RWPE1 (cell line): ENCODE results near the gene CHCHD3.

Experiments
- CTCF ChIA-PET: fragments of 350-600 bp; sonication (Branson Sonifier 250); formaldehyde crosslinking; extraction: SDS; loops from one replicate; lab custom pipeline; 2021; lab: Yijun Ruan, JAX
- POLR2A ChIA-PET: fragments of 400-600 bp; formaldehyde crosslinking; extraction: SDS; loops from one replicate; lab custom pipeline; 2020; ENCODE audit warnings: antibody characterized with exemption; ENCODE audit not compliant: low non-redundant PET; lab: Yijun Ruan, JAX
- DNase-seq: peaks from one replicate; pipeline ENCODE4 v3.0.0; 2012; ENCODE audit warnings: low spot score
- H3K27ac ChIP-seq: fragments of 450-650 bp; 2 replicates; pipeline ENCODE4 v1.5.1; 2017
- TF ChIP-seq, protein P1 (sequence below): fragments of 450-650 bp; conservative IDR thresholded peaks from 2 replicates; pipeline ENCODE4 v1.5.1; 2017; ENCODE audit warnings: low read depth, mild to moderate bottlenecking

CHCHD3 gene

DNA sequence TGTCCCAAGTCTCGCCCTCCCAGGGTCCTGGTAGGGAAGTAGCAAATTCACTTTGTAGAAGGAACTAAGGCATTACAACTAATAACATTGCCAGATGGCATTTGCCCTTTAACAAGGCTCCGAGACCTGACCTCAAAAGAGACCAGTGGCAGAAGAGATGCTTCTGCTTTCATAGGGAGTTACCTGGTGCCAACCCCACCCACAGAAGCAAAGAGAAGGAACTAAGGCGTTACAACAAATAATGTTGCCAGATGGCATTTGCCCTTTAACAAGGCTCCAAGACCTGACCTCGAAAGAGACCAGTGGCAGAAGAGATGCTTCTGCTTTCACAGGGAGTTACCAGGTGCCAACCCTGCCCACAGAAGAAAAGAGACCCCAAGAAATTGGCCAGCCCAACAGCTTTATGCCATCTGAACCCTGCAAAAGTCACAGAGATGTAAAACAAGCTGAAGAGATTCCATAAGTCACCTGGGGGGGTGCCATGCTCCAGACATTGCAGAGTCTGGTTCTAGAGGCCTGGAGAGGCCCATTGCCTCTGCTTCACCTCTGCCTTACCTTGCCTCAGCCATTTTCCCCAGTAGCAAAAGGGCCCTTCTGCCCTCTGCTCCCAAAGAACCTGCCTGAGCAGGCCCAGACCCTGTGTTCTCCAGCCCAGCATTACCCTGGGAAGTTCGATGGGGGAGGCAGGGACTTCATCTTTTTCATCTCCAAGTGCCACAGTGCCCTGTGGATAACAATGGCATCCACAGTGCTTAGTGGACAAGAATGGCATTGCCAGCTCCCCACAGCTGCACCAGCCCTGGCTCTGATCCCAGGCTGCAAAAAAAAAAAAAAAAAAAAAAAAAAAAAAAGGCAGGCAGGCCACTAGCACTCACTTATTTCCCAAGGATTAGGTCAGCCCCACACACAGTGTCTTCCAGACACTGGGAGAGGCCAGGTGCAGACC lies 326.1 kb downstream of the CHCHD3 start:
- TF ChIP-seq, protein P1, sequence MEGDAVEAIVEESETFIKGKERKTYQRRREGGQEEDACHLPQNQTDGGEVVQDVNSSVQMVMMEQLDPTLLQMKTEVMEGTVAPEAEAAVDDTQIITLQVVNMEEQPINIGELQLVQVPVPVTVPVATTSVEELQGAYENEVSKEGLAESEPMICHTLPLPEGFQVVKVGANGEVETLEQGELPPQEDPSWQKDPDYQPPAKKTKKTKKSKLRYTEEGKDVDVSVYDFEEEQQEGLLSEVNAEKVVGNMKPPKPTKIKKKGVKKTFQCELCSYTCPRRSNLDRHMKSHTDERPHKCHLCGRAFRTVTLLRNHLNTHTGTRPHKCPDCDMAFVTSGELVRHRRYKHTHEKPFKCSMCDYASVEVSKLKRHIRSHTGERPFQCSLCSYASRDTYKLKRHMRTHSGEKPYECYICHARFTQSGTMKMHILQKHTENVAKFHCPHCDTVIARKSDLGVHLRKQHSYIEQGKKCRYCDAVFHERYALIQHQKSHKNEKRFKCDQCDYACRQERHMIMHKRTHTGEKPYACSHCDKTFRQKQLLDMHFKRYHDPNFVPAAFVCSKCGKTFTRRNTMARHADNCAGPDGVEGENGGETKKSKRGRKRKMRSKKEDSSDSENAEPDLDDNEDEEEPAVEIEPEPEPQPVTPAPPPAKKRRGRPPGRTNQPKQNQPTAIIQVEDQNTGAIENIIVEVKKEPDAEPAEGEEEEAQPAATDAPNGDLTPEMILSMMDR: no peak
- ChIA-PET POLR2A (no interaction called here), CTCF (interaction anchor here (0.5 kb wide), 1 partner anchor 989 kb away, joined by 4 read pairs; no protein-coding TSS in a partner anchor)
- DNase-seq: no peak
- H3K27ac ChIP-seq: no peak overlapping the region

DNA sequence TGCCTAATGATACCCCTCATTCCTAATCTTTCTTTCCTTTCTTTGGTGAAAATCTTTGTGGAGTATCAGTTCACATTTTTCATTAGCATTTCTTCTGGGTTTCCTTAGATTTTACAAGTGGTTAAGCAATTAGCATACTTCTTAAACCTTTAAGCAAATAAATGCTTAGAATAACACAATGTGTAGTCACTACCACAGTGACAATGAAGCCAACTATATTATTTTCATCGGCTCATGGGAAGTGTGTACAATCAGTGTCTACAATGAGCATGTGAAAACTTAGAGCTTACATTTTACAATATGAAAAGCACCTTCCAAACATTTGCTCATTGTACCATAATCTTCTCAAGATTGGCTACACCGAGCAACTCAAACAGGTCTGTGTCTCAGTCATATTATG lies 329.5 kb downstream of the CHCHD3 start:
- no peak for DNase-seq
- ChIA-PET CTCF (interaction anchor here (0.7 kb wide), 1 partner anchor 683 kb away, joined by 3 read pairs; no protein-coding TSS in a partner anchor), POLR2A (no interaction called here)
- no peak overlapping the region for H3K27ac ChIP-seq
- TF ChIP-seq, protein P1: no peak

DNA sequence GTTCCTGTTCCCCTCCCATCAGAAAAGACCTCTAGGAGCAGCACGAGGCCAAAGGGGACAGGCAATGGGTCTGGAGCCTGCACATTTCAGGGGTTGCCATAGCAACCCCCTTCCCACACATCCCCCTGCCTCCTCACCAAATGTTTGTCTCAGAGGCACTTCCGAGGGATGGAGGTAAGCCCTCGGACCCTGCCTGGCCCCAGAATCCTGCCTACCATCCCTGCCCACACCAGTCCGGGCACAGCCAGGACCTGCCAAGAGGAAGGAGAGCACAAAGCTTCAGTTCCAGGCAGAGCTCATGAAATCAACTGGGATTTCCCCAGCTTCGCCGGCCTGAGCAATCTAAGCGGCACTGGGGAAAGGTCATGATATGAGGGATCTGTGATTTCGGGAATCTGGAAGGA lies 330.6 kb downstream of the CHCHD3 start:
- CTCF ChIA-PET: no interaction called here
- no peak overlapping the region for H3K27ac ChIP-seq
- no peak for DNase-seq
- TF ChIP-seq, protein P1: no peak
- POLR2A ChIA-PET: no interaction called here

DNA sequence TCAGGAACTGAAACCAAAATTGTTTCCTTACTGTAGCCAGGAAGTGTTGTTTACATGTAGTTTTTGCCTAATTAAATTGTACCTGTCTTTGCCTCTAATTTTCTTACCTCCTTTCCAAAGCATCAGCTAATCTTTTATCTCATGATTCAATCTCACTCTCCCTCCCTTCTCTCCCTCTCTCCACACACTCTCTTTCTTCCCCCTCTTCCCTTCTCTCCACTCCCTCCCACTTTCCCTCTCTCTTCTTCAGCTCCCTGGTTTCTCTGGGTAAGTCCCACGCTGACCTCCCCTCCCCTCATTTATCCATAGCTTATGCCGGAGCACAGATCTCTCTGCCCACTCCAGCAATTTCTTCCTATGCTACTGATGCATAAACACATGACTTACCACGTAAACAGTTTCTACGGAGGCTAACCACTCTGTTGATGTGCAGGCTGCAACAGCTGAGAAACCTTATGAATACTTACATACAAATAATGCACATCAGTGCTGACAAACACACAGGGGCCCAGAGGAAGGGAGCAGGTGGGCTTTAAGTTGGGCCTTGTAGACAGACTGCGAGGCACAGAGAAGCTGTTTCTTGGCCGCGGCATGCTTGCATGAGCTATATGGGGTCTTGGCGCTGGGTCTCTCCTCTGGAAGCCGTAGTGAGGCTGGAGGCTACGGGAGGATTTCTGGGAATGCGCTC lies 331.2 kb downstream of the CHCHD3 start:
- DNase-seq: no peak
- CTCF ChIA-PET: no interaction called here

DNA sequence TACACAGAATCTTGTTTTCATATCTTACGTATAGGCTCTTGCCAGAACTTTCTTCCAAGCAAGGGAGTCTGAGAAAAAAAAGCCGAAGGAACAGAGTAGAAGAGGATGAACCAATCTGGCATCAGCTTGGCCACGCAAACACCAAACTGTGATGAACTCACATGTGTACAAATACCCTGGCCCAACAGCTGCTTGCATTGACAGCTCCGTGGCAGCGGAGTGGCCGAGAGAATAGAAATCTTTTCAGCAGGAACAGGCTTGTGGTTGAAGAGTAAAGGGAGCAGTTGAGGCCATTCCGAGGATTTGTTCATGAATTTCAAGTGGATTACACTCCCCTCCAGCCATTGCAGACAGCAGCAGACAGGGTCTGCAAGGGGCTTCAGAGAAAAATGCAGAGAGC lies 331.8 kb downstream of the CHCHD3 start:
- ChIA-PET CTCF (no interaction called here), POLR2A (no interaction called here)
- TF ChIP-seq, protein P1: no peak
- DNase-seq: no peak
- H3K27ac ChIP-seq: no peak overlapping the region

More for the DNA sequence above, 331.2 kb downstream of the CHCHD3 start:
- POLR2A ChIA-PET: no interaction called here
- TF ChIP-seq, protein P1: no peak
- no peak overlapping the region for H3K27ac ChIP-seq

DNA sequence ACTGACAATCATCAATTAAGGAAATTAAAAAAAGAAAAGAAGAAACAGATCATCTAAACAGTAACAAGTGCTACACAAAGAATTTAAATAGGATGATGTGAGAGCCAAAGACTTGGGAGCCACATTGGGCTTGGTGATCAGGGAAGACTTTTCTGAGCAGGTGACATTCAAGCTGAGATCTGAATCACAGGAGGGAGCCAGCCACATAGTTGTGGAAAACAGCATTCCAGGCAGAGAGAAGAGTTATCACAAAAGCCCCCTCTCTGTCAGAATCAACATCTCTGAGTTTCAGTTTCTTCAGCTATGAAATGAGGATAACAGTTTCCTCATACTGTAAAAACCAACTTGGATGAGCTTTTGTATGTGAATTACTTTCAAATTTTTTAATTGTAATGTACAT lies 336.4 kb downstream of the CHCHD3 start:
- ChIA-PET CTCF (interaction anchor here (0.6 kb wide), 1 partner anchor 48 kb away, joined by 3 read pairs; no protein-coding TSS in a partner anchor), POLR2A (no interaction called here)
- no peak for DNase-seq

More for the DNA sequence above, 336.4 kb downstream of the CHCHD3 start:
- no peak overlapping the region for H3K27ac ChIP-seq
- TF ChIP-seq, protein P1: no peak
